Kasumi-1 (cell line): ENCODE results near the gene CALB2.

Experiments used
- DNase-seq, 2 experiments: peaks; one replicate each; lab custom pipeline; 2025; lab: John Stamatoyannopoulos, UW

Gene CALB2

DNA sequence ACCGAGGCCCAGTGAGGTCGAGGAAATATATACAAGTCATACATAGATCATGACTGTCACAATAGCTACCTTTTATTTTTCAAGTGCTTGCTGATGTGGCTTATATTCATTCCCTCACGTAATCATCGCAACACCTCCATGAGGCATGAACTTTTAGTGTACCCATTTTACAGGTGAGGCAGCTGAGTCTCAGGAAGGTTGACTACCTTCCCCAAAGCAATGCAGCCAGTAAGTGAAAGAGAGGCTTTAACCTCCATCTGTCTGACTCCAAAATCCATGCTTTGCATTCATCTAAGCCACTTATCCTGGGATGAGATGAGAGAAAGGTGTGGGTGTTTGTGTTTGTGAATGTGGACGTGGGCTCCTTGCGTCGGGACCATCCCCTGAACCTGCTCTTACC, 30.8 kb downstream of the CALB2 start:
- no peak for DNase-seq

- no peak for DNase-seq
Measured at GRCh38 chr16:71396594-71396993, 38.1 kb downstream of the CALB2 start.

GRCh38 chr16:71399801-71400563, 41.5 kb downstream of the CALB2 start:
- no peak for DNase-seq

GRCh38 chr16:71402007-71402406, 43.5 kb downstream of the CALB2 start:
- DNase-seq, result no peak

DNA sequence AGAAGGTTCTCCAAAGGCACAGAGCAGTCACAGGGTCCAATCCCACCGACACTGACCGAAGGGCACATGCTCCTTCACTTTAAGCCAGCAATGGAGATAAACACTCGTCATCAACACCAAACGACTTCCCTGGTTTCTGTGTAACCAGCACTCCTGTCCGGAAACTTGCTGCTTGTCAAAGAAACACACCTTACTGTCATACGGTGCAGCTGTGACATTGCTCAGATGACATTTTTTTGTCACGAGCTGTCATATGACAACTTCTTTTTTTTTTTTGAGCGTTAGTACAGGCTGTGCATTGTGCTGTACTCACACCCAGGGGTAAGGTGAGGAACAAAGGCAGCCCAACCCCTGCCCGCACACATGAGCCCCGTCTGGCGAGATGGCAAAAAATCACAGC, 44.2 kb downstream of the CALB2 start:
- DNase-seq, result no peak

- DNase-seq, result no peak
Measured at GRCh38 chr16:71404364-71404763, 45.8 kb downstream of the CALB2 start.

- DNase-seq, result no peak
Measured at GRCh38 chr16:71406316-71406715, 47.8 kb downstream of the CALB2 start.

- peak in 1 of 2 experiments; percentile 1 for DNase-seq
Measured at GRCh38 chr16:71406724-71407123, 48.2 kb downstream of the CALB2 start.

DNA sequence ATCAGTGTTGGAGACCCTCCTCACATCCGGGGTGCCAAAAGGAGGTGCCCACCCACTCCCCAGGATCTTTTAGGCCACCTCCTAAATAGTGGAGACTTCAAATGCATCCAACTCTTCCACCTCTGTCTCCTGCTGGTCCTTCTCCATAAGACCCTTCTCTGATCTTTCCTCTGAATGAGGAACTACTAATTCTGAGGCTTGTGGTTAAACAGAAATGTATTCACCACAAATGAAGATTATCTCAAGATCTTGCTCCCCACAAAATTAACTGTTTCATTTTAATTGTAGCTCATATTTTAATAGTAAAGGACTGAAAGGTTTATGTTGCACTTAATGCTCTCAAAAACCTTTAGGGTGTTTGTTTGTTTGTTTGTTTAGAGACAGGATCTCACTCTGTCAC, 49.2 kb downstream of the CALB2 start:
- DNase-seq, result peak; percentile 40 to 57

GRCh38 chr16:71408536-71408935, 50.0 kb downstream of the CALB2 start:
- DNase-seq, result no peak

- no peak for DNase-seq
Measured at GRCh38 chr16:71409011-71409775, 50.7 kb downstream of the CALB2 start.

DNA sequence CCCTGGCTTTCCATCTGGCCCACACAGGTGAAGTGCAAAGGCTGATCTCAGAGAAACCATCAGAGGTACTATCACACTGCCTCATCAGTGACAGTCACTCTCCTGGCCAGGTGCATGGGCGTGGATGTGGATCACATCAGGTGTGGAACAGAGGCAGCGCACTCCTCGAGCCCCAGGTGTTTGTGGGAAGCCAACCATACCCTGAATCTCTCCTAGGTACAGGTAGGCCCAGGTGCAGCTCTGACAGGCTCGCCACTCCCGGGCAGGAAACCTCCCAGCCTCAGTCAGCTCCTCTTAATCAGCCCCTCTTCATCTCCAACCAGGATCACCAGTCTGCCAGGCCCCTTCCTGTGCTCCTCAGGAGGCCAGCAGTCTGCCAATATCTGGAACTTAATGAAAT, 51.6 kb downstream of the CALB2 start:
- no peak for DNase-seq

- DNase-seq, result peak; percentile 47 to 63
Measured at GRCh38 chr16:71412270-71413160, 54.0 kb downstream of the CALB2 start.

DNA sequence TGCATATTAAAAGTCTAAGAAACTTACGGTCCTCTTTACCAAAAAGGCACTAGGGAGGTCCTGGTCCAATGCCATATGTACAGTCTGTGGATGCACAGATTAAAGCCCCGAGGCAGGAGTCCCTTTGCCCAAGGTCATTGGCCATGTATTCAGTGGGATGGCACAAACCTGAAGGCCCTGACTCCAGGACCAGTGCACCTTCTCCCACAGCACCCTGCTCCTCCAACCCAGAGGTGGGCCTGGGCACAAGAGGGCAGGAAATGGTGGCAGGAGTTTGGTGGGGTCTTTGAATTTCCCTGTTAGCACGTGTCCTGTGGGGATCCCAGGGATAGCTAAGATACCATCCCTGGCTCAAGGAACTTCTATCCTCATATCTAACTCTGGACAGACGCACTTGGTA, 54.8 kb downstream of the CALB2 start:
- DNase-seq, result no peak

DNA sequence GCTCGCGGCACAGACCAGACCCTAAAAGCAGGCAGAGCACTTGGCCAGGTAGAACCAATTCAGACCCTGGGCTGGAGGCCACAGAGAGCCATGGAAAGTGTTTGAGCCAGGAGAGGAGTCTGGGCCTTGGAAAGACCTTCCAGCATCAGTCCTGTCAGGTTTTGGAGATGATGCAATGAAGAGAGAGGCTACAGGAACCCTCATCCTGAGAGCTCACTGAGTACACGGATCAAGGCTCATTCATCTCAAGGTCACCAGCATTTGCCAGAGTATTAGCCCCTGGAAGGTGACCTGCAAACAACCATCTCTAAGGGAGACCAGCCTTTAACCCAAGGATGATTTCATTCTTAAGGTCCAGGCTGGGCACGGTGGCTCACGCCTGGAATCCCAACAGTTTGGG, 55.5 kb downstream of the CALB2 start:
- no peak for DNase-seq

DNA sequence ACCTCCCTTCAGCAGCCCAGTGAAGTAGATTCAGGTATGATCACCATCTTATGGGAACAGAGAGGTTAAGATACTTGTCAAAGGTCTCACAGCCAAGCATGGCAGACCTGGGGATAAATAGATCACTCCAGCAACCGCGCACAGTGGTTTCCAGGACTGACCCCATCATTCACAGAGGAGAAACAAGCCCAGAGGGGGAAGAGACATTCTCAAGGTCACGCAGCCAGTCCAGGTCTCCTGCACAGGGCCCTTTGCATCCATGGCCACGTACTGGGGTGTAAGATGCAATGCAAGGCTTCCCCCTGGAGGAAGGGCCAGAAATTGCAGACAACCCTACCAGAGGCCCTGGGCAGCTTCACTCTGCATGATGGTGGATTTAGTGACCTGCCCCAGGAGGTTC, 63.4 kb downstream of the CALB2 start:
- DNase-seq, result peak; percentile 41 to 42

DNA sequence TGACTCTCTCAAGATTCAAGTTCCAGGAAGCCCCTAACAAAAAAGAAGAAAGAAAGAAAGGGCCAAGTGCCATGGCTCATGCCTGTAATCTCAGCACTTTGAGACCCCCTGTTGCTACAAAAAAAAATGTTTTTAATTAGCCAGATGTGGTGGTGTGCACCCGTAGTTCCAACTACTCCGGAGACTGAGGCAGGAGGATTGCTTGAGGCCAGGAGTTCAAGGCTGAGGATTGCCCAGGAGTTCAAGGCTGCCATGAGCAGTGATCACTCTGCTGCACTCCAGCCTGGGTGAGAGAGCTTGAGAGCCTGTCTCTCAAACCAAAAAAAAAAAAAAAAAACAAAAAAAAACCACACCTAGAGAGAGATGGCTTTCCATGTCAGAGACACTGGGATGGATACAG, 64.5 kb downstream of the CALB2 start:
- DNase-seq, result no peak

GRCh38 chr16:71423865-71424264, 65.3 kb downstream of the CALB2 start:
- DNase-seq, result no peak

DNA sequence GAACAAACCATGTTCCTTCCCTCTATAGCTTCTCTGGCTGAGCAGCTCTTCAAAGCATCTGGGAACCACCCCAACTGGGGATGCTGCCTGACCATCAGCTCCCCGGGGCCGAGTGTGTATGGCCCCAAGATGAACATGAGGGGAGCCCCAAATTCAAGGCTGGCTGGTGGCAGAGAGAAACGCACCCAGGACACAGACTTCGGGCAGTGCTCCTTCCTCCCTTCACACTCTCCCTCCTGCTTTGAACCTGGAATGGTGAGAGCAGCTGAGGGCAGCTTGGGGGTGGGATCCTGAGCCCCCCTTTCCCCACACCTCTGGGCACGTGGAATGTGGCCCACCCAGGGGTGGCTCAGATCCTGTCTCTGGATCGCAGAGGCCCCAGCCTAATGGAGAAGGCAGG, 66.1 kb downstream of the CALB2 start:
- DNase-seq, result no peak

GRCh38 chr16:71425746-71426068, 67.2 kb downstream of the CALB2 start:
- DNase-seq, result no peak

GRCh38 chr16:71426069-71426879, 67.8 kb downstream of the CALB2 start:
- DNase-seq, result no peak
